Uterus (tissue), 2 donors: ENCODE data around the gene NRM.

Experiments
- POLR2A ChIP-seq, 2 donors: fragments of 450-650 bp; IDR thresholded peaks; one replicate each; pipeline ENCODE4 v1.6.1; 2016; ENCODE audit warnings: antibody characterized with exemption in 2 of 2, mild to moderate bottlenecking in 1 of 2, moderate library complexity in 1 of 2
- TF ChIP-seq, protein P1 (sequence below), 4 experiments: fragments of 200-600 bp in 2 of 4; fragments of 450-650 bp in 2 of 4; sonication (generic) in 2 of 4; IDR thresholded peaks; one replicate each; pipeline ENCODE4 v1.5.1; 2016 to 2019; ENCODE audit warnings: antibody characterized with exemption in 4 of 4, mild to moderate bottlenecking in 2 of 4, moderate library complexity in 1 of 4

DNA sequence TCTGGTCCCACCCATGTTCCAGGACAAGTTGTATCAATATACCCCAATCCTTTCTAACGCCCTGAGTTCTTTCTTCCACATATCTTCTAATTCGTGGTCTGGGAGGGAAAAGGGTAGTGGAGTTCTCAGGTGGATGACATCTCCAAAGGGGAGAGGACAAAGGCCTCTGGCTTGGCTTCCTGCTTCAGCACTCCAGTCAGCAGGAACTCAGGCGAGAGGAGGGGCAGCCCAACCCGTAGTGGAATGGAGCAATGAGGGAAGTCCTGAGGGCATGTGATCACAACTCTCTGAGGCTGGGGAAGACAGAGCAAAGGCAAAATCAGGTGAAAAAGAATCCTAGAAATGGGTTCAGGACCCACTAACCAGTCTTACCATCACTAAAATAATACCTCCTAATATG, 9.6 kb upstream of the NRM start:
- TF ChIP-seq POLR2A (IDR thresholded peaks at IDR 0.05): no peak
- TF ChIP-seq, protein P1, sequence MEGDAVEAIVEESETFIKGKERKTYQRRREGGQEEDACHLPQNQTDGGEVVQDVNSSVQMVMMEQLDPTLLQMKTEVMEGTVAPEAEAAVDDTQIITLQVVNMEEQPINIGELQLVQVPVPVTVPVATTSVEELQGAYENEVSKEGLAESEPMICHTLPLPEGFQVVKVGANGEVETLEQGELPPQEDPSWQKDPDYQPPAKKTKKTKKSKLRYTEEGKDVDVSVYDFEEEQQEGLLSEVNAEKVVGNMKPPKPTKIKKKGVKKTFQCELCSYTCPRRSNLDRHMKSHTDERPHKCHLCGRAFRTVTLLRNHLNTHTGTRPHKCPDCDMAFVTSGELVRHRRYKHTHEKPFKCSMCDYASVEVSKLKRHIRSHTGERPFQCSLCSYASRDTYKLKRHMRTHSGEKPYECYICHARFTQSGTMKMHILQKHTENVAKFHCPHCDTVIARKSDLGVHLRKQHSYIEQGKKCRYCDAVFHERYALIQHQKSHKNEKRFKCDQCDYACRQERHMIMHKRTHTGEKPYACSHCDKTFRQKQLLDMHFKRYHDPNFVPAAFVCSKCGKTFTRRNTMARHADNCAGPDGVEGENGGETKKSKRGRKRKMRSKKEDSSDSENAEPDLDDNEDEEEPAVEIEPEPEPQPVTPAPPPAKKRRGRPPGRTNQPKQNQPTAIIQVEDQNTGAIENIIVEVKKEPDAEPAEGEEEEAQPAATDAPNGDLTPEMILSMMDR (IDR thresholded peaks at IDR 0.05): no peak
